AG09319 (cell line): ENCODE measurements around the gene PTPN12.
"Not testable (repeated sequence)": the region's sequence is repeated elsewhere in the genome, so short reads cannot be mapped to it uniquely, and the experiment has no call there.

ENCODE experiments used
- DNase-seq: peaks from one replicate; pipeline ENCODE4 v3.0.0-alpha.2; 2010; ENCODE audit warnings: low read depth; ENCODE audit errors: extremely low read depth
- TF ChIP-seq, protein P1 (sequence below): IDR thresholded peaks from 2 replicates; pipeline ENCODE4 v1.5.1; 2011; ENCODE audit warnings: low read depth, mild to moderate bottlenecking, inconsistent platforms, low read length, moderate library complexity

Gene PTPN12

DNA sequence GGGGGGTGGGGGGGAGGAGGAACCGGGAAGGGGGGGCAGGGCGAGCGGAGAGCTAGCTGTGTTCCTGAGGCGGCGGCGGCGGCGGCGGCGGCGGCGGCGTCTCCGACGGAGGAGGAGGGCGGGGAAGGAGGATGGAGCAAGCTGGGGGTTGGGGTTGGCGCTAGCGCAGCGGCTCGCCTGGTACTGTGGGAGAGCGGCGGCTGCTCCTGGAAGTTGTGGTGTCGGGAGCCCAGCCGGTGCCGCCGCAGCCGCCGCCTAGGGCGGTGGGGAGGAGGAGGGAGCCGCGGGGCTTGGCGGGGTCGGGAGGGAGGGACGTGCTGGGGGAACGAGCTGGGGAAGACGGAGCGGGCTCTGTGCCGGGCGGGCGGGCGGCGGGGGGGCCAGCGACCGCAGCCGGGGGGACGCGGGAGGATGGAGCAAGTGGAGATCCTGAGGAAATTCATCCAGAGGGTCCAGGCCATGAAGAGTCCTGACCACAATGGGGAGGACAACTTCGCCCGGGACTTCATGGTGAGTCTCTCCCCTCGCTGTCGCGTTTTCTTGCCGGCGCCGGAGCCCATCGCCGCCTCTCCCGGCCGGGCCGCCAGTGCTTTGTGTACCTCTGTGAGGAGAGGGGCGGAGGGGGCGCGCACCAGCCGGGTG is at the start of gene PTPN12:
TSS of gene PTPN12 (plus strand) at position 160 of the 642 bp plus-strand sequence. CDS start at position 412, 252 bp downstream.
- TF ChIP-seq, protein P1, sequence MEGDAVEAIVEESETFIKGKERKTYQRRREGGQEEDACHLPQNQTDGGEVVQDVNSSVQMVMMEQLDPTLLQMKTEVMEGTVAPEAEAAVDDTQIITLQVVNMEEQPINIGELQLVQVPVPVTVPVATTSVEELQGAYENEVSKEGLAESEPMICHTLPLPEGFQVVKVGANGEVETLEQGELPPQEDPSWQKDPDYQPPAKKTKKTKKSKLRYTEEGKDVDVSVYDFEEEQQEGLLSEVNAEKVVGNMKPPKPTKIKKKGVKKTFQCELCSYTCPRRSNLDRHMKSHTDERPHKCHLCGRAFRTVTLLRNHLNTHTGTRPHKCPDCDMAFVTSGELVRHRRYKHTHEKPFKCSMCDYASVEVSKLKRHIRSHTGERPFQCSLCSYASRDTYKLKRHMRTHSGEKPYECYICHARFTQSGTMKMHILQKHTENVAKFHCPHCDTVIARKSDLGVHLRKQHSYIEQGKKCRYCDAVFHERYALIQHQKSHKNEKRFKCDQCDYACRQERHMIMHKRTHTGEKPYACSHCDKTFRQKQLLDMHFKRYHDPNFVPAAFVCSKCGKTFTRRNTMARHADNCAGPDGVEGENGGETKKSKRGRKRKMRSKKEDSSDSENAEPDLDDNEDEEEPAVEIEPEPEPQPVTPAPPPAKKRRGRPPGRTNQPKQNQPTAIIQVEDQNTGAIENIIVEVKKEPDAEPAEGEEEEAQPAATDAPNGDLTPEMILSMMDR = no peak
- no peak for DNase-seq

DNA sequence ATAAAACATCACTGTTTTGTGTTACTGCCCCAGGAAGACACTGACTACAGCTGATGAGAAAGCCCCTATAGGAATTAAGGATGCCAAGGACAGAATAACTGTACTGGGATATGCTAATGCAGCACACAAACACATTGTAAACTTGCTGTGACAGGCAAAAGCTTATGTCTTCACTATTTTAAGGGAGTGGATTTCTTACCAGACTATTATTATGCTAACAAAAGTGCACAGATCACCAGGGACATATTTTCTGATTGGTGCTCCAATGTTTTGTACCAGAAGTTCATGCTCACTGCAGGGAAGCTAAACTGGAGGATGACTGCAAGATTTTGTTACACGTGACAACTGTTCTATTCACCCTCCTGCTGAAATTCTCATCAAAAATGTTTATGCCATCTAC is 48.1 kb upstream of the PTPN12 start:
- TF ChIP-seq, protein P1 = no peak

DNA sequence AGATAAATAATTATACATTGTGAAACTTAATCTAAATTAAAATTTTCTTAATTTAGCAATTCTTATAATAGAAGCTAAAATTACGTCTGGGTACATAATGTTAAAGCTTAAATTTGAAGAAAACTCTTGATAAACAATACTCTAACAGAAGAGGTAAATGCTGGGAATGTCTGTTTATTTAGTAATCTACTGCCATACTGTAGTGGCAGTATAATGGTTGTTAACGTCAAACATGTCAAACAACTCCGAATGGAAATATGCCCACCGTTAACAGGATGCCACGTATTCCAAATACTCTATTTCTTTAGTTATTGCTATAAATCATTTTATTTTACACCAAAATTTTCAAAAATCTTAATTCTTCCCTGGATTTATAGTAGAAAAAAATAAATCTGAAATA is 40.0 kb upstream of the PTPN12 start:
- TF ChIP-seq, protein P1 = no peak
- no peak for DNase-seq

More for the DNA sequence above, 48.1 kb upstream of the PTPN12 start:
- no peak for DNase-seq

DNA sequence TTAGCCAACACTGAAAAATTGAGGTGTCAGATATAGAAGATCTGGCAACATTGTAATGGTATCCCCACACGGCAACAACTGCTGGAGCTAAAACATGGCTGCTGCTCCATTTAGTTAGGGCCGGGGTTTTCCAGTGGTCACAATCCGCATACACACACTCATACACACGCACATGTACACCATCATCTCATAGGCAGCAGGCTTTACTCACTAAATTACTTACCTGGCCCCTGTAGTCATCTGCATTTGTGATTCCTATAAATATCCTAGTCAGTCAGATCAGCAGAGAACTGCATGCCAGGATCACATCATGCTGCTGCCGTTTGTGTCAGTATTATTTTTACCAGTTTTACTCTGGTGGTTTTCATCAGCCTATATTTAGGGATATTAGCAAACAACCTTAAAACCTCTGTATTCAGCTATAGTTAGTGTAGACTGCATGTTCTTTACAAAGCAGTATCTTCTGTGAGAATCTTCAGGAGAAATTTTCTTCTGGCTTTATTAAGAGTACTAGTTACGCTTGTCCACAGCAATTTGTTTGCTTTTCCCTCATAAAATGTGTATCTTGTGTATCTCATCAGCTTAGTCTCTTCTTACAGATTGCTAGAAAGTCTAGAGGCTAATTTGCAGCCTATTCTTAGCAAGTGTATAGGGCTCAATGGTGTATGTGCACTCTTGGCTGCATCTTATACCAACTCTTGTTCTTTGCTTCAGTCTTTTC is 38.3 kb upstream of the PTPN12 start:
- TF ChIP-seq, protein P1 = no peak
- no peak for DNase-seq

DNA sequence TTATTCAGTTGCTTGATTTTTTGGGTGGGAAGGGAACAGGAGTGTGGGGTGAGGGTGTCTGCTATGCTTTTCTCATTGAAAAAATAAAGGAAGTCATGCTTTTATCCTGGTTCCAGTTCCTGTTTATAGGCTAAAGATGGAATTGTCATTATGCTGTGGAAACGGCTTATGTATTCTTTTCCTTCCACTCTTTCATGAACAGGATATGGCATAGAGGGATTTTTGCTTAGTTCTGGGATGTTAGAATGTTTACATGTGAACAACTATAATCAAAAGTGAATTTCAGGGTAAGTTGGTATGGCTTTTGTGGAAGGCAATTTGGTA is 35.9 kb upstream of the PTPN12 start:
- TF ChIP-seq, protein P1 = no peak
- no peak for DNase-seq

DNA sequence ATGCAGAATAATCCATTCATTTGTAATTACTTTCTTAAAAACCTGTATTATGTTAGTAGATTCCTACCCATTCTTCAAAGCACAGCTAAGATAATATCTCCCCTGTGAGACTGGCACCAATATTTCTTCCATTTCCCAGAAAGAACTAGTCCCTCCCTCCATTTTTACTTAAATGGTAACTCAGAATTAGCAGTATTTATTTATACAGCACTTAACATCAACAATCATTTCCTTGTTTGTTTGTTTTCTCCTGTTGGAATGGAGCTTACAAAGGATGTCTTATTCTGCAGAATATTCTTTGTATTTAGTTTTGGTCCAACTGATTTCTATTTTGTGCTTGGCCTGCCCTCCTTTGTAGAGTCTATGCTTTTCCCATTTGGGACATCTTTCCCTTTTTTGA is 32.1 kb upstream of the PTPN12 start:
- TF ChIP-seq, protein P1 = no peak
- no peak for DNase-seq

DNA sequence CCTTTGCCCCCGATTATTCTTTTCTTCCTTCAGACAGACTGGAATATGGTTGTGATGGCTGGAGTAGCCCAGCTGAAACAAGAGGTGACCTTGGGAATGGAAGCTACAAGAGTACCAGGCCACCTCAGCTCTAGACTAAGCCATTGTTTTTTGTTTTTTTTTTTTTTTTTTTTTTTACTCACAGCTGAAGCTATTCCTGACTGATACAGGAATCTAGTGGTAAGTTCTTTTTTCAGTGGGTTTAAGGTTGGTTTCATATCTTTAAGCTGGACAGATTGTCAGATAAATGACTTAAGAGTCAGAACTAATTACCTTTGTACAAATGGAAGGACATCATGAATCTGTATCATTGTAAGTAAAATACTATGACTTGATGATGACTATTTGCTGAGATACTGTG is 30.2 kb upstream of the PTPN12 start:
- TF ChIP-seq, protein P1 = no peak
- DNase-seq = no peak

DNA sequence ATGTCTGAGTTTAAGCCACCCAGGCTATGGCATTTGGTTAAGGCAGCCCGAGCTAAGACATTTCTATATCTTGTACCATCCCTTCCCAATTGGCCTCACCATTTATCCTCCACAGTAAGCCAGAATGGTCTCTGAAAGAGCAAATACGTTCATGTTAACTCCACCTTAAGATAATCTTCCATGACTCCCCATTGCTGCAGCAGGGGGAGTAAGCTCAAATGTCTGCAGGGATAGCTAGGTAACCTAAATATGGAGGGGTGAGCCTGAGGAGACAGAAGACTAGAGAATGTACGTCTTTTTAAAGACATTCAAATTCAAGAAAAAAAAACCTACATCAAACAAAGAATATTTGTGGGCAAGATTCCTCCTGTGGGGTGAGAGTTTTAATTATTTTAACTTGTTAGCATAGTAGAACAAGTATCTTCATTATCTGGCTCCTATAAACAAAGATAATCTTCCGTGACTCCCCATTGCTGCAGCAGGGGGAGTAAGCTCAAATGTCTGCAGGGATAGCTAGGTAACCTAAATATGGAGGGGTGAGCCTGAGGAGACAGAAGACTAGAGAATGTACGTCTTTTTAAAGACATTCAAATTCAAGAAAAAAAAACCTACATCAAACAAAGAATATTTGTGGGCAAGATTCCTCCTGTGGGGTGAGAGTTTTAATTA is 24.0 kb upstream of the PTPN12 start:
- DNase-seq = not testable (repeated sequence)
